Activated CD4-positive, alpha-beta memory T cell treated with anti-CD3 and anti-CD28 coated beads for 36 hours (primary cell): ENCODE data around the gene RFTN1. TPM values are rescaled to one million over a fixed set of nuclear protein-coding genes. Genes with fewer than 3 reads are reported as not detected.
A peak's percentile ranks its signal among the peaks of the same experiment; 100 is the strongest.

ENCODE experiments used
- CTCF ChIA-PET: fragments of 350-600 bp; sonication (Branson Sonifier 250); formaldehyde crosslinking; loops from one replicate; lab custom pipeline; 2021; ENCODE audit warnings: antibody characterized with exemption, inconsistent platforms; lab: Charles Lee
- POLR2A ChIA-PET: fragments of 350-600 bp; sonication (Branson Sonifier 250); formaldehyde crosslinking; loops from one replicate; lab custom pipeline; 2021; ENCODE audit warnings: antibody characterized with exemption; lab: Charles Lee
- DNase-seq: peaks from one replicate; pipeline ENCODE4 v3.0.0-alpha.2; 2020
- H3K27ac Mint-ChIP-seq: one replicate; pipeline ENCODE4 v1.8.0; 2021; ENCODE audit warnings: mixed read lengths
- H3K27me3 Mint-ChIP-seq: one replicate; pipeline ENCODE4 v1.8.0; 2021; ENCODE audit warnings: mixed read lengths
- H3K36me3 Mint-ChIP-seq: one replicate; pipeline ENCODE4 v1.8.0; 2021; ENCODE audit warnings: mixed read lengths
- H3K4me1 Mint-ChIP-seq: one replicate; pipeline ENCODE4 v1.8.0; 2021; ENCODE audit warnings: low read depth, mixed read lengths
- H3K4me3 Mint-ChIP-seq: one replicate; pipeline ENCODE4 v1.8.0; 2021; ENCODE audit warnings: mild to moderate bottlenecking, mixed read lengths
- H3K9me3 Mint-ChIP-seq: one replicate; pipeline ENCODE4 v1.8.0; 2021; ENCODE audit warnings: mixed read lengths
- intact Hi-C: fragments of 100-400 bp; cut with micrococcal nuclease; formaldehyde crosslinking; loops from one replicate; pipeline ENCODE4 v1.15.1; 2023
- total RNA-seq, 2 experiments: library from RNA; stranded (reverse); gene quantifications; one replicate each; pipeline ENCODE4 v1.2.3, GENCODE V29; 2021

Gene RFTN1
- total RNA-seq, 2 experiments from 2014 or later: 104 to 106 TPM

DNA sequence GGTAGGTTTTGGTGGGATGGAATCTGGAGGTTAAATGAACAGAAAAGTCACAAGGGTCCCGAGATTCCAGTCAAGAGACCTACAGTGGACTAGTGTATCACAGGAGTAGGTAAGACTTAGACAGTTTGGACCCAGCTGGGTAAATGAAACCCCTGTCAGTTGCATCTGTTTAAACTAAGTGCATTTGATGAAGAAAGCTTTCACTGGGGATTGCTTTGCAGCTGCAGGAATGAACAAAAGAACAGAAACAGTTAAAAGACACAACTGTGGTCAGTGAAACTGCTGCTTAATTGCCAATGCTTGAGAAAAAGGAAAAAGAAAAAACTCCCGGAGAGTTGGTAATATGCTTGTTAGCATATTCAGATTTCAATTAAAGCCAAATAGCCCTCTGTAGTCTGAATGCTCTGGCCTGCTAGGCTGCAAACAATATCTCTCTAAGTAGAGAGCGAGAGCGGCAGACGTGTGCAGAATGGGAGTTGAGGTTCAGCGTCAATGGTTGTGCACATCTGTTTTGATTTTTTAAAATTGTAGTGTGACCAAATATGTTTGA, 211.3 kb downstream of the RFTN1 start:
- H3K9me3 Mint-ChIP-seq: no peaks in the 10 kb centered on the region
- POLR2A ChIA-PET: interaction anchor here (0.5 to 2.8 kb wide), 3 partner anchors 8 to 38 kb away, joined by 3 to 10 read pairs (median 3); partner anchors contain the start of genes DPH3 and OXNAD1
- H3K27ac Mint-ChIP-seq: peak overlapping the region; percentile 91
- DNase-seq: no peak
- intact Hi-C loops: loop anchor here (5.0 to 10.0 kb wide), 2 partner anchors 595 to 853 kb away; no protein-coding TSS in a partner anchor
- no peaks in the 10 kb centered on the region for H3K27me3 Mint-ChIP-seq
- CTCF ChIA-PET: interaction anchor here (2.7 to 3.5 kb wide), 2 partner anchors 11 to 17 kb away, joined by 18 to 20 read pairs; no protein-coding TSS in a partner anchor
- peaks cover 35% of the 10 kb centered on the region for H3K36me3 Mint-ChIP-seq
- H3K4me1 Mint-ChIP-seq: peaks cover 97% of the 10 kb centered on the region
- peak overlapping the region; percentile 66 for H3K4me3 Mint-ChIP-seq

DNA sequence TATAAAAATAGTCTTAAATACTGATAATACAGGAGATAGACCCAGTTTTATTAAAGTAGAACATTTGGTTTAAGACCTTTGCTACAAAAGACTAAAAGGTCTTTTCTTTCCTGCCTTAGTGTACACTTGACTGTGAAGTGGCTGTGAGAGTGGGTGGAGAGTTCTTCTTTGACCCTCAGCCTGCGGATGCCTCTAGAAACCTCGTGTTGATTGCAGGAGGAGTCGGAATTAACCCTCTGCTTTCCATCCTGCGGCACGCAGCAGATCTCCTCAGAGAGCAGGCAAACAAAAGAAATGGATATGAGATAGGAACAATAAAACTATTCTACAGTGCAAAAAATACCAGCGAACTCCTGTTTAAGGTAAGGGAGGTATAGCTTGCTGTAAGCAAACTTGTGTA, 212.0 kb downstream of the RFTN1 start:
- CTCF ChIA-PET: interaction anchor here (1.2 to 3.5 kb wide), 5 partner anchors 10 to 33 kb away, joined by 4 to 20 read pairs (median 7); no protein-coding TSS in a partner anchor
- Mint-ChIP-seq H3K4me1 (peaks cover 96% of the 10 kb centered on the region), H3K27ac (peak overlapping the region; percentile 91), H3K27me3 (no peaks in the 10 kb centered on the region), H3K9me3 (no peaks in the 10 kb centered on the region), H3K36me3 (peaks cover 35% of the 10 kb centered on the region), H3K4me3 (peak overlapping the region; percentile 66)
- DNase-seq: peak; percentile 53
- POLR2A ChIA-PET: interaction anchor here (0.5 to 2.8 kb wide), 5 partner anchors 8 to 46 kb away, joined by 3 to 10 read pairs (median 4); partner anchors contain the start of genes DPH3 and OXNAD1
- intact Hi-C loops: loop anchor here (1.0 to 10.0 kb wide), 4 partner anchors 8 to 853 kb away; no protein-coding TSS in a partner anchor

DNA sequence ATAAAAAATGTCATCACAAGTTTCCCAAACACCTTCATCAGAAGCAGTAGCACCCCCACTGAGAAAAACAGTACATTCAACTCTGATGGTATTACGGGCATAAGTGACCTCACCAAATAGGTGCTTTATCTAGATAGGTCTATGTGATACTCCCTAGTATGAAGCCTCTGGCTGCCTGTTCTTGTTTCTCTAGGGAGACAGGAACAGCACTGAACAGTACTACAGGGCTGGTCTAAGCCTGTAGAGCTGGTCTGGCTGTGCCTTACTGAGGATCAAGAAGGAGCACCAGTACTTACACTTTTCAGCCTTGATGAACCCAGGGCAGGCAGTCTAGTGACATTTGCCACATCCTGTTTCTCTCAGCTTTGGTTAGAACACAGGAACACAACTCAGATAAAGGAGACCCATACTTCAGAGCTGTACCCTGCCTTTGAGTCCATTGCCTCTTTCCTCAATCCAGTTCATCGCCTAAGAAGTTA, 212.6 kb downstream of the RFTN1 start:
- H3K9me3 Mint-ChIP-seq: no peaks in the 10 kb centered on the region

DNA sequence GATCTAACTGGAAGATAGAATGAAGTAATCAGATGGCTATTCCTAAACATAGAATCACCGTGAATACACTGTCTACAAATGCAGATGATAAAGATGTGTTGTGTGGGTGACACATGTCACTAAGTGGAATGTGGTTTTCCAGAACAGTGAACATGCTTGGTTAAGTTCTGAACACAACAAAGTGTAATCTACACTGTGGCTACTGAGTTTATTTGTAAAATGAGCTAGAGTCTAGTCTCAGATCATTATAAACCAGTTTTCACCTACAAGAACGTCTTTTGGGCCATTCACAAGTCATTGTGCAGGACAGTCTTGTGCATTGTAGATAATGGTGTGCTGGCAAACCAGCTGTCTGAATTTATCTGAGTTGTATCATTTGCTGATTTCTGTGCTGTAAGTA, 213.2 kb downstream of the RFTN1 start:
- ChIA-PET POLR2A (interaction anchor here (1.0 to 2.8 kb wide), 5 partner anchors 9 to 45 kb away, joined by 3 to 10 read pairs (median 4); partner anchors contain the start of genes DPH3 and OXNAD1), CTCF (interaction anchor here (1.0 to 3.5 kb wide), 8 partner anchors 9 to 250 kb away, joined by 3 to 20 read pairs (median 4); no protein-coding TSS in a partner anchor)
- Mint-ChIP-seq H3K4me3 (peak overlapping the region; percentile 66), H3K9me3 (no peaks in the 10 kb centered on the region), H3K27me3 (no peaks in the 10 kb centered on the region), H3K36me3 (peaks cover 36% of the 10 kb centered on the region), H3K27ac (peak overlapping the region; percentile 91), H3K4me1 (peaks cover 96% of the 10 kb centered on the region)
- DNase-seq: no peak
- intact Hi-C loops: loop anchor here (5.0 to 10.0 kb wide), 2 partner anchors 597 to 854 kb away; no protein-coding TSS in a partner anchor

More for the DNA sequence above, 212.6 kb downstream of the RFTN1 start:
- H3K36me3 Mint-ChIP-seq: peaks cover 35% of the 10 kb centered on the region
- H3K27me3 Mint-ChIP-seq: no peaks in the 10 kb centered on the region
- ChIA-PET POLR2A (interaction anchor here (1.0 to 2.8 kb wide), 4 partner anchors 10 to 46 kb away, joined by 3 to 10 read pairs (median 5); partner anchors contain the start of genes DPH3 and OXNAD1), CTCF (interaction anchor here (1.1 to 3.5 kb wide), 7 partner anchors 10 to 250 kb away, joined by 3 to 20 read pairs (median 4); no protein-coding TSS in a partner anchor)
- H3K4me3 Mint-ChIP-seq: peak overlapping the region; percentile 66
- DNase-seq: peak; percentile 62
- H3K4me1 Mint-ChIP-seq: peaks cover 96% of the 10 kb centered on the region
- H3K27ac Mint-ChIP-seq: peak overlapping the region; percentile 91
- intact Hi-C loops: loop anchor here (1.0 to 10.0 kb wide), 4 partner anchors 8 to 854 kb away; no protein-coding TSS in a partner anchor

DNA sequence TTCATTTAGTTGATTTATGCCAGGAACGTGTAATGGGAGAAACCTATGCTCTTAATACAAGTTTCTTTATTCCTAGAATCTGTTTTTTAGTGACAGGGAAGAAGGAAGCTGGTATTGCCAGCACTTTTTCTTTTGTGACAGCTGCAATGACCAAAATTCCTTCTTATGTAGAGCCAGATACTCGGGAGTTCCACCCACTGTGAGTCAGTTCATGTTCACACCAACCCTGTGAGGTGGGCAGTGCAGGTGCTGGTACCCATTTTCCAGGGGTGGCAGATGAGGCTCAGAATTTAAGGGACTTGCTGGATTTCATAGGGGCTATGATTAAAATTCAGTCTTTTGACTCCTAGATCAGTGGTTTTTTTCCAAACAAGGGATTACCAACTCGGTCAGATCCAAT, 213.8 kb downstream of the RFTN1 start:
- ChIA-PET POLR2A (interaction anchor here (1.0 to 2.8 kb wide), 3 partner anchors 9 to 35 kb away, joined by 3 to 10 read pairs (median 4); partner anchors contain the start of genes DPH3 and OXNAD1), CTCF (interaction anchor here (1.0 to 3.5 kb wide), 6 partner anchors 9 to 251 kb away, joined by 3 to 20 read pairs (median 6); no protein-coding TSS in a partner anchor)
- Mint-ChIP-seq H3K27ac (peak overlapping the region; percentile 91), H3K36me3 (peaks cover 37% of the 10 kb centered on the region), H3K4me3 (no peak overlapping the region), H3K4me1 (peaks cover 95% of the 10 kb centered on the region), H3K27me3 (no peaks in the 10 kb centered on the region), H3K9me3 (no peaks in the 10 kb centered on the region)
- intact Hi-C loops: loop anchor here (5.0 to 10.0 kb wide), 2 partner anchors 598 to 855 kb away; no protein-coding TSS in a partner anchor
- no peak for DNase-seq

DNA sequence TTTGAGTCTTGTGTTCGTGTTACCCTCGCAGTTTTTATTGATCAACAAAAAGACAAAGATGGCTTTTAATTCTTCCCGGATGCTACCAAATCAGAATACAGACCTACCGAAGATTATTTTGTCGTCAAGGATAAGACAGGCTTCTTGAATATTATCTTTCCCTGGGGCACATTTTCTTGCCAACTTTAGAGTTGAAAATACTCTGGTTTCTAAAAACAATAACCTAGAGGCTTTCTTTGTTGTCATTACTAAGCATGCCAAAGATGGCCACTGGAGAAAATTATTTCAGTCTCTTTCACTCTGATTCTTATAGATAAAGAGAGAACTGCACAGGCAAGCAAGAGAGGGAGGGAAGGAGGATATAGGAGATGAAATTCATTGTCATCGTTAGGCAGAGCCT, 214.6 kb downstream of the RFTN1 start:
- ChIA-PET POLR2A (no interaction called here), CTCF (interaction anchor here (1.0 to 1.5 kb wide), 2 partner anchors 14 to 20 kb away, joined by 3 to 5 read pairs; no protein-coding TSS in a partner anchor)
- intact Hi-C loops: no loop called here
- H3K4me1 Mint-ChIP-seq: peaks cover 91% of the 10 kb centered on the region
- DNase-seq: no peak
- peaks cover 41% of the 10 kb centered on the region for H3K36me3 Mint-ChIP-seq
- peak overlapping the region; percentile 24 for H3K27ac Mint-ChIP-seq
- no peaks in the 10 kb centered on the region for H3K27me3 Mint-ChIP-seq
- peaks cover 1% of the 10 kb centered on the region for H3K9me3 Mint-ChIP-seq
- no peak overlapping the region for H3K4me3 Mint-ChIP-seq

DNA sequence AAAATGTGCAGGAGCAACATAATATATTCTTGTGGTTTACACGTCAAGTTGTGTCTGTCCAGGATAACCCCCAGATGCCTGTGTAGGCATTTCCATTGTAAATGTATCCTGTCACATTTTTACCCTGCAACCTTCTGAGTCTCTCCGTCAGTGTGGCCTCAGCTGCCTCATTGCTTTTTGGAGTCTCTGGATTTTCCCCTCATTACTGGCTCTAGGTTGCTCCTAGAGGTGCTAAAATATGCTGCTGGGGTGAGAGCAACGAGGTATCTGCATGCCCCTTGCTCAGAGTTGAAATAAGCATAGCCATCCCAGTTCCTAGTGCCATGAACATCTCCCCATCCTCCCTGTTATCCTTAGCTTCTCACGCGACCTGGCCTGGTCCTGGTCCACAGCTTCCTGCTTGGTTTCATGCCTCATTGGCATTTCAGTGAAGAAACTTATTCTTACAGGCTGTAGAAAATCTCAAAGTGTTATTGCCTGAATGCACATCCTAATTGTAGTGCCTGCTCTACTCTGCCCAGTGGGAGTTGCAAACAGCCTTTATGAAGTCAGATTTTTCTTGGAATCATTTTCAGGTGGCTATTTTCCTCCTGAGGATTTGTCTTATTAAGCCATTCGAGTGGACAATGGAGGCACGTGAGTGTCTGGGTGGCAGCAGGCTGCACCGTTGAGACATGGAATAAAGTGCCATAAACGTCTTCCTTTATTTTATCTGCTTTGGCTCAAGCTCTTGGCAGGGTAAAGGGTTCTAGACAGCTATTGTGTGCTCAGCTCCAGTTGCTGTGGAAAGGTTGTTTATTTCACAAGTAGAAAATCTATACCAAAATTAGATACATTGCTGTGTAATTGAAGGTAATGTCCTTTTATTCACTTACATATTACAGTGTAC, 215.3 kb downstream of the RFTN1 start:
- DNase-seq: no peak
- intact Hi-C loops: no loop called here
- peaks cover 44% of the 10 kb centered on the region for H3K36me3 Mint-ChIP-seq
- H3K27ac Mint-ChIP-seq: peak overlapping the region; percentile 24
- peaks cover 8% of the 10 kb centered on the region for H3K9me3 Mint-ChIP-seq
- CTCF ChIA-PET: interaction anchor here (1.0 to 1.5 kb wide), 2 partner anchors 14 to 21 kb away, joined by 3 to 5 read pairs; no protein-coding TSS in a partner anchor
- POLR2A ChIA-PET: no interaction called here
- H3K4me3 Mint-ChIP-seq: no peak overlapping the region
- peaks cover 93% of the 10 kb centered on the region for H3K4me1 Mint-ChIP-seq
- H3K27me3 Mint-ChIP-seq: no peaks in the 10 kb centered on the region

DNA sequence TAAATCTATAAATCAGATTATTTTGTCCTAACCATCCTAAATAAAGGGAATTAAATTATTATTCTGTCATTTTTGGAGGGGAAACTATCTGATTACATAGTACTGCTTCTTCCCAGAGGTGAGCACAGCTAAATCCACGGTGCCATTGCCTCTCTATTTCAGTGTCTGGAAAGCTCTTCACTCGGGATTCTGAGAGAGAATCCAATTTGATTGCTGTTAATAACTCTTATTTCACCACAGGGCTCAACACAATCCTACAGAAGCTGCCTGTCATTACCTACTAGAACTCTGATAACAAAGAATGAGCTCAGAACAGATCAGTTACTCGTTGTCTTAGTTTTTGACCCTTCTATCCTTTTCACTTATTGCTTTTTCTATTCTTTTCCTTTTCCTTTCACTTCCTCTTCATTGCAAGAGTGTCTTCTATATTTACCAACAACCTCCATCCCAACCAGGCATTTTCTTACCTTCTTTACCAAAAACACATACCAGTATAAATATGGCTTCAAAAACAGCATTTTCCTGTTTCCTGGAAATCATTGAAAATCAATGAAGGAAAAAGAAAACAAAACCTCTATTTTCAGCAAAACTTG, 218.1 kb downstream of the RFTN1 start:
- peaks cover 13% of the 10 kb centered on the region for H3K9me3 Mint-ChIP-seq
- peaks cover 88% of the 10 kb centered on the region for H3K4me1 Mint-ChIP-seq
- H3K36me3 Mint-ChIP-seq: peaks cover 39% of the 10 kb centered on the region
- no peaks in the 10 kb centered on the region for H3K27me3 Mint-ChIP-seq
- POLR2A ChIA-PET: interaction anchor here (1.0 to 1.9 kb wide), 3 partner anchors 9 to 229 kb away, joined by 3 to 5 read pairs (median 3); no protein-coding TSS in a partner anchor
- DNase-seq: no peak
- peak overlapping the region; percentile 69 for H3K27ac Mint-ChIP-seq
- intact Hi-C loops: no loop called here
- H3K4me3 Mint-ChIP-seq: no peak overlapping the region
- CTCF ChIA-PET: interaction anchor here (0.7 to 9.8 kb wide), 8 partner anchors 9 to 30 kb away, joined by 3 to 228 read pairs (median 7); no protein-coding TSS in a partner anchor

DNA sequence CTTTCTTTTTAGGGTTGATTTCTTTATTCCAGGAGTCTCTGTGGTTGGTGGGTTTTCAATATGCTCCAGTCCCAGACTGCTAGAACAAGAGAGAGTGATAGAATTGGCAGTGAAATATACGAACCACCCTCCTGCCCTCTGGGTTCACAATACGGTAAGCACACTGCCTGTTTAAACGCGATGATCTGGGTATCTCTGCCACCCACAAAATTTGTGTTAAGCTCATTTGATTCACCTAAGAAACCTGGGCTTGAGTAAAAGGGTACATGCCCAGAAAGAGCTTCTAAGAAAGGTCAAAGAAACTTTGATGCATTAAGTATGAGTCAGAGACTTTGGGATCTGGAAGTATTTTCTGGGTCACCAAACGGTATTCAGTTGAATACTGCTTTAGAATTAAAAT, 218.7 kb downstream of the RFTN1 start:
- peak overlapping the region; percentile 17 for H3K4me3 Mint-ChIP-seq
- H3K4me1 Mint-ChIP-seq: peaks cover 88% of the 10 kb centered on the region
- DNase-seq: no peak
- H3K36me3 Mint-ChIP-seq: peaks cover 39% of the 10 kb centered on the region
- H3K27ac Mint-ChIP-seq: peak overlapping the region; percentile 82
- intact Hi-C loops: loop anchor here (5.0 kb wide), 1 partner anchor 592 kb away; no protein-coding TSS in a partner anchor
- CTCF ChIA-PET: interaction anchor here (0.7 to 9.8 kb wide), 8 partner anchors 8 to 29 kb away, joined by 3 to 228 read pairs (median 7); no protein-coding TSS in a partner anchor
- H3K9me3 Mint-ChIP-seq: peaks cover 13% of the 10 kb centered on the region
- no peaks in the 10 kb centered on the region for H3K27me3 Mint-ChIP-seq
- POLR2A ChIA-PET: interaction anchor here (1.0 to 1.9 kb wide), 4 partner anchors 10 to 229 kb away, joined by 3 to 5 read pairs (median 4); no protein-coding TSS in a partner anchor

DNA sequence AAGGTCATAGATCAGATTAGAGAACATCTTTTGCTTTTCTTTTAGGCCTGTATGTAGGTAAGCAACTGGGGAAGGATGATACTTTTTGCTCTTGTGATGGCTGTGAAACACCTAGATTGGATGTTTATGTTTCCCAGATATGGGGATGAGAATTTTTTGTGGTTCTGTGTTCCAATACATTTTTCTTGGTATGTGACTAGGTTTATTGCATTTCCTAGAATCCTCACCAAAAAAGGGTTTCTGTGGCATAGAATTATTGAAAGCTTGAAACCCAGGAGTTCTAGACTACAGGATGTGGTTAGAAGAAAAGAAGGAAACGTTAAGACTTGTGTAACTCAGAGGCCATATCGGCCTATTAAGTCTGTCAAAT, 222.7 kb downstream of the RFTN1 start:
- no peak for DNase-seq
- intact Hi-C loops: loop anchor here (1.0 to 5.0 kb wide), 9 partner anchors 10 to 596 kb away; no protein-coding TSS in a partner anchor
- peaks cover 13% of the 10 kb centered on the region for H3K9me3 Mint-ChIP-seq
- H3K27ac Mint-ChIP-seq: peak overlapping the region; percentile 85
- peak overlapping the region; percentile 45 for H3K4me3 Mint-ChIP-seq
- CTCF ChIA-PET: interaction anchor here (0.6 to 9.8 kb wide), 28 partner anchors 9 to 1208 kb away, joined by 3 to 228 read pairs (median 5); partner anchors contain the start of genes DPH3, OXNAD1 and RFTN1
- POLR2A ChIA-PET: interaction anchor here (0.6 to 1.8 kb wide), 10 partner anchors 9 to 496 kb away, joined by 3 to 13 read pairs (median 4); partner anchors contain the start of genes DPH3 and OXNAD1
- H3K4me1 Mint-ChIP-seq: peaks cover 89% of the 10 kb centered on the region
- H3K27me3 Mint-ChIP-seq: no peaks in the 10 kb centered on the region
- peaks cover 30% of the 10 kb centered on the region for H3K36me3 Mint-ChIP-seq
